H9 (cell line): ENCODE data around the gene DHRS4L2. TPM values are rescaled to one million over a fixed set of nuclear protein-coding genes. Genes with fewer than 3 reads are reported as not detected.
"Not testable (repeated sequence)": the region's sequence is repeated elsewhere in the genome, so short reads cannot be mapped to it uniquely, and the experiment has no call there.

ENCODE experiments used
- DNase-seq: peaks from one replicate; pipeline ENCODE4 v3.0.0-alpha.2; 2017
- H2AFZ ChIP-seq: one replicate; pipeline ENCODE4 v1.6.1; 2013; ENCODE audit warnings: mild to moderate bottlenecking, low read length, control low read depth, moderate library complexity
- H2AK5ac ChIP-seq: 2 replicates; pipeline ENCODE4 v1.6.1; 2013; ENCODE audit warnings: low read length, control low read depth, mixed read lengths; ENCODE audit not compliant: insufficient read length
- H2BK120ac ChIP-seq: one replicate; pipeline ENCODE4 v1.6.1; 2013; ENCODE audit warnings: low read depth, mild to moderate bottlenecking, low read length, control low read depth, inconsistent platforms; ENCODE audit not compliant: poor library complexity, severe bottlenecking
- H2BK12ac ChIP-seq: 2 replicates; pipeline ENCODE4 v1.6.1; 2013; ENCODE audit warnings: low read length, control low read depth, mixed read lengths, low read depth; ENCODE audit not compliant: insufficient read length
- H2BK15ac ChIP-seq: 2 replicates; pipeline ENCODE4 v1.6.1; 2013; ENCODE audit warnings: low read depth, low read length, control low read depth
- H2BK20ac ChIP-seq: one replicate; pipeline ENCODE4 v1.6.1; 2013; ENCODE audit warnings: low read depth, mild to moderate bottlenecking, low read length, control low read depth, inconsistent platforms; ENCODE audit not compliant: poor library complexity, severe bottlenecking
- H2BK5ac ChIP-seq: 2 replicates; pipeline ENCODE4 v1.6.1; 2013; ENCODE audit warnings: low read length, control low read depth, mixed read lengths; ENCODE audit not compliant: insufficient read length
- H3K14ac ChIP-seq: 2 replicates; pipeline ENCODE4 v1.6.1; 2013; ENCODE audit warnings: low read length, control low read depth; ENCODE audit not compliant: insufficient read depth
- H3K18ac ChIP-seq: 2 replicates; pipeline ENCODE4 v1.6.1; 2013; ENCODE audit warnings: low read depth, mild to moderate bottlenecking, mixed read lengths, low read length, control low read depth; ENCODE audit not compliant: insufficient read length
- H3K23ac ChIP-seq: 2 replicates; pipeline ENCODE4 v1.6.1; 2013; ENCODE audit warnings: low read length, control low read depth, mixed read lengths, low read depth; ENCODE audit not compliant: insufficient read length
- H3K23me2 ChIP-seq: 2 replicates; pipeline ENCODE4 v1.6.1; 2013; ENCODE audit warnings: low read depth, mild to moderate bottlenecking, mixed read lengths, low read length, control low read depth; ENCODE audit not compliant: insufficient read length, poor library complexity, severe bottlenecking
- H3K27ac ChIP-seq: 2 replicates; pipeline ENCODE4 v1.5.1; 2013; ENCODE audit warnings: low read length, control low read depth, mixed read lengths, low read depth; ENCODE audit not compliant: insufficient read length
- H3K27me3 ChIP-seq: 2 replicates; pipeline ENCODE4 v1.6.1; 2013; ENCODE audit warnings: low read length, control low read depth, inconsistent platforms; ENCODE audit not compliant: insufficient read depth
- H3K4ac ChIP-seq: 2 replicates; pipeline ENCODE4 v1.6.1; 2013; ENCODE audit warnings: low read depth, mild to moderate bottlenecking, control low read depth, inconsistent platforms, low read length, moderate library complexity
- H3K4me1 ChIP-seq: 2 replicates; pipeline ENCODE4 v1.6.1; 2013; ENCODE audit warnings: low read length, control low read depth, inconsistent platforms; ENCODE audit not compliant: insufficient read depth
- H3K4me2 ChIP-seq: 2 replicates; pipeline ENCODE4 v1.6.1; 2013; ENCODE audit warnings: low read length, control low read depth, mixed read lengths; ENCODE audit not compliant: insufficient read length, insufficient read depth
- H3K56ac ChIP-seq: 2 replicates; pipeline ENCODE4 v1.6.1; 2013; ENCODE audit warnings: low read depth, mild to moderate bottlenecking, mixed read lengths, low read length, control low read depth; ENCODE audit not compliant: insufficient read length
- H3K79me1 ChIP-seq: 2 replicates; pipeline ENCODE4 v1.6.1; 2013; ENCODE audit warnings: low read depth, mild to moderate bottlenecking, moderate library complexity, low read length, control low read depth, inconsistent platforms; ENCODE audit not compliant: insufficient read depth, poor library complexity, severe bottlenecking
- H3K79me2 ChIP-seq: 2 replicates; pipeline ENCODE4 v1.6.1; 2013; ENCODE audit warnings: low read length, control low read depth, inconsistent platforms; ENCODE audit not compliant: insufficient read depth
- H3K9ac ChIP-seq: 2 replicates; pipeline ENCODE4 v1.6.1; 2013; ENCODE audit warnings: low read length, control low read depth, mixed read lengths; ENCODE audit not compliant: insufficient read length; ENCODE audit errors: extremely low read depth
- H3K9me3 ChIP-seq: one replicate; pipeline ENCODE4 v1.6.1; 2013; ENCODE audit warnings: low read depth, low read length, inconsistent platforms; ENCODE audit not compliant: control insufficient read depth
- H3T11ph ChIP-seq: one replicate; pipeline ENCODE4 v1.6.1; 2013; ENCODE audit warnings: mild to moderate bottlenecking, low read length, control low read depth, inconsistent platforms
- H4K20me1 ChIP-seq: one replicate; pipeline ENCODE4 v1.6.1; 2013; ENCODE audit not compliant: control insufficient read depth, insufficient read length, insufficient read depth
- H4K5ac ChIP-seq: 2 replicates; pipeline ENCODE4 v1.6.1; 2013; ENCODE audit warnings: low read depth, mild to moderate bottlenecking, mixed read lengths, low read length, control low read depth; ENCODE audit not compliant: insufficient read length
- H4K8ac ChIP-seq: replicated peaks from 2 replicates; pipeline ENCODE4 v1.6.1; 2013; ENCODE audit warnings: low read length, control low read depth, mixed read lengths, low read depth; ENCODE audit not compliant: insufficient read length
- H4K91ac ChIP-seq: 2 replicates; pipeline ENCODE4 v1.6.1; 2013; ENCODE audit warnings: low read depth, mild to moderate bottlenecking, moderate library complexity, mixed read lengths, low read length, control low read depth; ENCODE audit not compliant: insufficient read length
- H3K27ac Mint-ChIP-seq, 3 experiments: 2 replicates in 2 of 3; 3 replicates in 1 of 3; pipeline ENCODE4 v1.8.0; 2020 to 2021; ENCODE audit warnings: mixed read lengths in 3 of 3, mild to moderate bottlenecking in 1 of 3, moderate library complexity in 1 of 3
- H3K27me3 Mint-ChIP-seq: 2 replicates; pipeline ENCODE4 v1.8.0; 2021; ENCODE audit warnings: low read depth, mild to moderate bottlenecking, moderate library complexity, mixed read lengths
- H3K36me3 Mint-ChIP-seq, 3 experiments: 2 replicates in 2 of 3; 3 replicates in 1 of 3; pipeline ENCODE4 v1.8.0; 2020 to 2021; ENCODE audit warnings: low read depth in 3 of 3, mixed read lengths in 3 of 3; ENCODE audit not compliant: insufficient read depth in 1 of 3
- H3K4me1 Mint-ChIP-seq, 2 experiments: 2 replicates each; pipeline ENCODE4 v1.8.0; 2020; ENCODE audit warnings: mixed read lengths in 2 of 2
- H3K4me3 Mint-ChIP-seq, 2 experiments: 2 replicates in 1 of 2; 3 replicates in 1 of 2; pipeline ENCODE4 v1.8.0; 2020 to 2021; ENCODE audit warnings: mild to moderate bottlenecking in 2 of 2, mixed read lengths in 2 of 2, moderate library complexity in 1 of 2
- H3K9me3 Mint-ChIP-seq, 2 experiments: 2 replicates in 1 of 2; 3 replicates in 1 of 2; pipeline ENCODE4 v1.8.0; 2020; ENCODE audit warnings: mild to moderate bottlenecking in 2 of 2, mixed read lengths in 2 of 2, moderate library complexity in 1 of 2
- WGBS: extraction: QIAGEN DNeasy Blood & Tissue Kit; methylation state at CpG from one replicate; pipeline ENCODE4 v1.1.7; 2013; ENCODE audit warnings: missing lambda C conversion rate, low lambda C conversion rate, mixed read lengths; ENCODE audit not compliant: insufficient read length; ENCODE audit errors: extremely low coverage; 5-methylcytosine and 5-hydroxymethylcytosine counted together
- total RNA-seq: library from RNA; stranded (reverse); gene quantifications from 2 replicates; pipeline ENCODE4 v1.2.1, GENCODE V29; 2021

Gene DHRS4L2
- total RNA-seq, 1 experiment from 2014 or later: 10.2 TPM

DNA sequence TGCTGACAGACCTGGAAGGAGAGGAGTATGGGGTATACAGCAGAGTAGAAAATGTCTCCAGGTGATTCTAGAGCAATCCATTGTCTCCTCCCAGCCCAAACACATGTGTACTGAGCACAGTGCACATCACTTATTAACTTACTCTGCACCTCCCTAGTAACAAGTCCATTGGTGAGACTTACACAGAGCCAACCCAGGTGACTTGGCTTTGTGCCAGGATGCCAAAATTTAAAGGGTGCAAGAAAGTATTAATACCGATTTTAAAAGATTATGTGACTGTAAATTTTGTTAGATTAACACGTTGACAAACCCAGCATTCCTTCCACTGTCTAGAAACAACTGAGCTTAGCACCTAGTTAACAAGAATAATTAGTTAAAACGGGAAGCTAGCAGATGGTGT lies 4.3 kb downstream of the DHRS4L2 start:
- WGBS: no CpG with 5 or more reads among the region's 3 CpGs

DNA sequence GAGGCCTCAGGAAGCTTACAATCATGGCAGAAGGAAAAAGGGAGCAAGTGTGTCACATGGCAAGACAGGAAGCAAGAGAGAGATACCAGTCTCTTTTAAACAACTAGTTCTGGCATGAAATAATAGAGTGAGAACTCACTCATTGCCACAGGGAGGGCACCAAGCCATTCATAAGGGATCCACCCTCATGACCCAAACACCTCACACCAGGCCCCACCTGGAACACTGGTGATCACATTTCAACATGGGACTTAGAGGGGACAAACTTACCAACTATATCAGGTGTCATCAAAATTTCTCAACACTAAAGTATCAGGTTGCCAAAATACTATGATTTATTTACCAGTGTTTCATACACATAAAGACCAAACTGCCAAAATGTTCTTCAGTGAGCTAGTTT lies 7.3 kb downstream of the DHRS4L2 start:
- not testable (repeated sequence) for H3K4me1 ChIP-seq, H4K5ac ChIP-seq, H2AK5ac ChIP-seq, H3K4me1 Mint-ChIP-seq, H2AFZ ChIP-seq, H3K27ac ChIP-seq, H3K27me3 Mint-ChIP-seq, H2BK120ac ChIP-seq, H3K23ac ChIP-seq, H3K4ac ChIP-seq, H2BK15ac ChIP-seq, H3K79me1 ChIP-seq, H3K27me3 ChIP-seq, H3K9ac ChIP-seq, H3K79me2 ChIP-seq, H4K20me1 ChIP-seq, H3K9me3 Mint-ChIP-seq, H3T11ph ChIP-seq, H4K91ac ChIP-seq, H3K27ac Mint-ChIP-seq, H3K56ac ChIP-seq, H3K14ac ChIP-seq, H2BK20ac ChIP-seq, H3K23me2 ChIP-seq, H3K4me3 Mint-ChIP-seq, H2BK12ac ChIP-seq, H3K4me2 ChIP-seq, H3K9me3 ChIP-seq, DNase-seq, H4K8ac ChIP-seq, H3K18ac ChIP-seq, H2BK5ac ChIP-seq, H3K36me3 Mint-ChIP-seq

More for the DNA sequence above, 4.3 kb downstream of the DHRS4L2 start:
- not testable (repeated sequence) for H3K4me2 ChIP-seq, H4K5ac ChIP-seq, H3K27ac Mint-ChIP-seq, H3T11ph ChIP-seq, H3K9ac ChIP-seq, H3K27me3 Mint-ChIP-seq, H4K91ac ChIP-seq, H3K79me1 ChIP-seq, H3K9me3 Mint-ChIP-seq, H2BK20ac ChIP-seq, H2AFZ ChIP-seq, H2BK15ac ChIP-seq, H3K4me1 ChIP-seq, H4K20me1 ChIP-seq, H2AK5ac ChIP-seq, H3K18ac ChIP-seq, H3K23me2 ChIP-seq, H3K4ac ChIP-seq, H2BK5ac ChIP-seq, H2BK12ac ChIP-seq, DNase-seq, H3K36me3 Mint-ChIP-seq, H3K56ac ChIP-seq, H3K23ac ChIP-seq, H4K8ac ChIP-seq, H3K14ac ChIP-seq, H3K9me3 ChIP-seq, H3K79me2 ChIP-seq, H3K27ac ChIP-seq, H2BK120ac ChIP-seq, H3K4me3 Mint-ChIP-seq, H3K27me3 ChIP-seq
- peaks cover 12 to 14% of the 10 kb centered on the region in 2 experiments for H3K4me1 Mint-ChIP-seq

DNA sequence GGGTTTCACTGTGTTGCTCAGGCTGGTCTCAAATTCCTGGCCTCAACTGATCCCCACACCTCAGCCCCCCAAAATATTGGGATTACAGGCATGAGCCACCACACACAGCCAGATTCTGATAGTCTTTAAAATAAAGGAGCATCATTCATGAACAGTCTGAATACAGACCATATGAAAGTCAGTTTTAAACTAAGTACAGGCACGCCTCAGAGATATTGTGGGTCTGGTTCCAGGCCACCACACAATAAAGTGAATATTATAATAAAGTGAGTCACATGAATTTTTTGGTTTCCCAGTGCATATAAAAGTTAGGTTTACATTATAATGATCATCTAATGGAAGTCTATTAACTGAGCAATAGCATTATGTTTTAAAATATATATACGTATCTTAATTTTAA lies 8.1 kb downstream of the DHRS4L2 start:
- not testable (repeated sequence) for H3K23ac ChIP-seq, H3K27me3 ChIP-seq, H2BK15ac ChIP-seq, H2AFZ ChIP-seq, H3K4me1 Mint-ChIP-seq, H3K27me3 Mint-ChIP-seq, H4K8ac ChIP-seq, H2BK20ac ChIP-seq, H2BK12ac ChIP-seq, H3K79me2 ChIP-seq, H4K91ac ChIP-seq, H3K14ac ChIP-seq, H3K18ac ChIP-seq, H3T11ph ChIP-seq, H4K20me1 ChIP-seq, H4K5ac ChIP-seq, H3K79me1 ChIP-seq, H3K9ac ChIP-seq, H3K27ac Mint-ChIP-seq, H3K4me1 ChIP-seq, H3K9me3 Mint-ChIP-seq, H2AK5ac ChIP-seq, H2BK120ac ChIP-seq, H3K9me3 ChIP-seq, H3K4me2 ChIP-seq, H3K27ac ChIP-seq, H3K23me2 ChIP-seq, H2BK5ac ChIP-seq, H3K56ac ChIP-seq, H3K4ac ChIP-seq, H3K4me3 Mint-ChIP-seq, H3K36me3 Mint-ChIP-seq, DNase-seq
- no CpG with 5 or more reads among the region's 2 CpGs for WGBS
